H9 (cell line): ENCODE measurements around the gene SMAD3. TPM values are rescaled to one million over a fixed set of nuclear protein-coding genes. Genes with fewer than 3 reads are reported as not detected.

ENCODE experiments used
- DNase-seq: peaks from one replicate; pipeline ENCODE4 v3.0.0-alpha.2; 2017
- H2AFZ ChIP-seq: one replicate; pipeline ENCODE4 v1.6.1; 2013; ENCODE audit warnings: mild to moderate bottlenecking, low read length, control low read depth, moderate library complexity
- H2AK5ac ChIP-seq: 2 replicates; pipeline ENCODE4 v1.6.1; 2013; ENCODE audit warnings: low read length, control low read depth, mixed read lengths; ENCODE audit not compliant: insufficient read length
- H2BK120ac ChIP-seq: one replicate; pipeline ENCODE4 v1.6.1; 2013; ENCODE audit warnings: low read depth, mild to moderate bottlenecking, low read length, control low read depth, inconsistent platforms; ENCODE audit not compliant: poor library complexity, severe bottlenecking
- H2BK12ac ChIP-seq: 2 replicates; pipeline ENCODE4 v1.6.1; 2013; ENCODE audit warnings: low read length, control low read depth, mixed read lengths, low read depth; ENCODE audit not compliant: insufficient read length
- H2BK15ac ChIP-seq: 2 replicates; pipeline ENCODE4 v1.6.1; 2013; ENCODE audit warnings: low read depth, low read length, control low read depth
- H2BK20ac ChIP-seq: one replicate; pipeline ENCODE4 v1.6.1; 2013; ENCODE audit warnings: low read depth, mild to moderate bottlenecking, low read length, control low read depth, inconsistent platforms; ENCODE audit not compliant: poor library complexity, severe bottlenecking
- H2BK5ac ChIP-seq: 2 replicates; pipeline ENCODE4 v1.6.1; 2013; ENCODE audit warnings: low read length, control low read depth, mixed read lengths; ENCODE audit not compliant: insufficient read length
- H3K14ac ChIP-seq: 2 replicates; pipeline ENCODE4 v1.6.1; 2013; ENCODE audit warnings: low read length, control low read depth; ENCODE audit not compliant: insufficient read depth
- H3K18ac ChIP-seq: 2 replicates; pipeline ENCODE4 v1.6.1; 2013; ENCODE audit warnings: low read depth, mild to moderate bottlenecking, mixed read lengths, low read length, control low read depth; ENCODE audit not compliant: insufficient read length
- H3K23ac ChIP-seq: 2 replicates; pipeline ENCODE4 v1.6.1; 2013; ENCODE audit warnings: low read length, control low read depth, mixed read lengths, low read depth; ENCODE audit not compliant: insufficient read length
- H3K23me2 ChIP-seq: 2 replicates; pipeline ENCODE4 v1.6.1; 2013; ENCODE audit warnings: low read depth, mild to moderate bottlenecking, mixed read lengths, low read length, control low read depth; ENCODE audit not compliant: insufficient read length, poor library complexity, severe bottlenecking
- H3K27ac ChIP-seq: 2 replicates; pipeline ENCODE4 v1.5.1; 2013; ENCODE audit warnings: low read length, control low read depth, mixed read lengths, low read depth; ENCODE audit not compliant: insufficient read length
- H3K27me3 ChIP-seq: 2 replicates; pipeline ENCODE4 v1.6.1; 2013; ENCODE audit warnings: low read length, control low read depth, inconsistent platforms; ENCODE audit not compliant: insufficient read depth
- H3K4ac ChIP-seq: 2 replicates; pipeline ENCODE4 v1.6.1; 2013; ENCODE audit warnings: low read depth, mild to moderate bottlenecking, control low read depth, inconsistent platforms, low read length, moderate library complexity
- H3K4me1 ChIP-seq: 2 replicates; pipeline ENCODE4 v1.6.1; 2013; ENCODE audit warnings: low read length, control low read depth, inconsistent platforms; ENCODE audit not compliant: insufficient read depth
- H3K4me2 ChIP-seq: 2 replicates; pipeline ENCODE4 v1.6.1; 2013; ENCODE audit warnings: low read length, control low read depth, mixed read lengths; ENCODE audit not compliant: insufficient read length, insufficient read depth
- H3K56ac ChIP-seq: 2 replicates; pipeline ENCODE4 v1.6.1; 2013; ENCODE audit warnings: low read depth, mild to moderate bottlenecking, mixed read lengths, low read length, control low read depth; ENCODE audit not compliant: insufficient read length
- H3K79me1 ChIP-seq: 2 replicates; pipeline ENCODE4 v1.6.1; 2013; ENCODE audit warnings: low read depth, mild to moderate bottlenecking, moderate library complexity, low read length, control low read depth, inconsistent platforms; ENCODE audit not compliant: insufficient read depth, poor library complexity, severe bottlenecking
- H3K79me2 ChIP-seq: 2 replicates; pipeline ENCODE4 v1.6.1; 2013; ENCODE audit warnings: low read length, control low read depth, inconsistent platforms; ENCODE audit not compliant: insufficient read depth
- H3K9ac ChIP-seq: 2 replicates; pipeline ENCODE4 v1.6.1; 2013; ENCODE audit warnings: low read length, control low read depth, mixed read lengths; ENCODE audit not compliant: insufficient read length; ENCODE audit errors: extremely low read depth
- H3K9me3 ChIP-seq: one replicate; pipeline ENCODE4 v1.6.1; 2013; ENCODE audit warnings: low read depth, low read length, inconsistent platforms; ENCODE audit not compliant: control insufficient read depth
- H3T11ph ChIP-seq: one replicate; pipeline ENCODE4 v1.6.1; 2013; ENCODE audit warnings: mild to moderate bottlenecking, low read length, control low read depth, inconsistent platforms
- H4K20me1 ChIP-seq: one replicate; pipeline ENCODE4 v1.6.1; 2013; ENCODE audit not compliant: control insufficient read depth, insufficient read length, insufficient read depth
- H4K5ac ChIP-seq: 2 replicates; pipeline ENCODE4 v1.6.1; 2013; ENCODE audit warnings: low read depth, mild to moderate bottlenecking, mixed read lengths, low read length, control low read depth; ENCODE audit not compliant: insufficient read length
- H4K8ac ChIP-seq: replicated peaks from 2 replicates; pipeline ENCODE4 v1.6.1; 2013; ENCODE audit warnings: low read length, control low read depth, mixed read lengths, low read depth; ENCODE audit not compliant: insufficient read length
- H4K91ac ChIP-seq: 2 replicates; pipeline ENCODE4 v1.6.1; 2013; ENCODE audit warnings: low read depth, mild to moderate bottlenecking, moderate library complexity, mixed read lengths, low read length, control low read depth; ENCODE audit not compliant: insufficient read length
- H3K27ac Mint-ChIP-seq, 3 experiments: 2 replicates in 2 of 3; 3 replicates in 1 of 3; pipeline ENCODE4 v1.8.0; 2020 to 2021; ENCODE audit warnings: mixed read lengths in 3 of 3, mild to moderate bottlenecking in 1 of 3, moderate library complexity in 1 of 3
- H3K27me3 Mint-ChIP-seq: 2 replicates; pipeline ENCODE4 v1.8.0; 2021; ENCODE audit warnings: low read depth, mild to moderate bottlenecking, moderate library complexity, mixed read lengths
- H3K36me3 Mint-ChIP-seq, 3 experiments: 2 replicates in 2 of 3; 3 replicates in 1 of 3; pipeline ENCODE4 v1.8.0; 2020 to 2021; ENCODE audit warnings: low read depth in 3 of 3, mixed read lengths in 3 of 3; ENCODE audit not compliant: insufficient read depth in 1 of 3
- H3K4me1 Mint-ChIP-seq, 2 experiments: 2 replicates each; pipeline ENCODE4 v1.8.0; 2020; ENCODE audit warnings: mixed read lengths in 2 of 2
- H3K4me3 Mint-ChIP-seq, 2 experiments: 2 replicates in 1 of 2; 3 replicates in 1 of 2; pipeline ENCODE4 v1.8.0; 2020 to 2021; ENCODE audit warnings: mild to moderate bottlenecking in 2 of 2, mixed read lengths in 2 of 2, moderate library complexity in 1 of 2
- H3K9me3 Mint-ChIP-seq, 2 experiments: 2 replicates in 1 of 2; 3 replicates in 1 of 2; pipeline ENCODE4 v1.8.0; 2020; ENCODE audit warnings: mild to moderate bottlenecking in 2 of 2, mixed read lengths in 2 of 2, moderate library complexity in 1 of 2
- CTCF ChIP-seq: fragments of 200-600 bp; sonication (generic); conservative IDR thresholded peaks from 3 replicates; pipeline ENCODE4 v1.8.0; 2021; ENCODE audit warnings: antibody characterized with exemption, mild to moderate bottlenecking
- WGBS: extraction: QIAGEN DNeasy Blood & Tissue Kit; methylation state at CpG from one replicate; pipeline ENCODE4 v1.1.7; 2013; ENCODE audit warnings: missing lambda C conversion rate, low lambda C conversion rate, mixed read lengths; ENCODE audit not compliant: insufficient read length; ENCODE audit errors: extremely low coverage; 5-methylcytosine and 5-hydroxymethylcytosine counted together
- total RNA-seq: library from RNA; stranded (reverse); gene quantifications from 2 replicates; pipeline ENCODE4 v1.2.1, GENCODE V29; 2021

Gene SMAD3
- total RNA-seq, 1 experiment from 2014 or later, result 26.7 TPM

DNA sequence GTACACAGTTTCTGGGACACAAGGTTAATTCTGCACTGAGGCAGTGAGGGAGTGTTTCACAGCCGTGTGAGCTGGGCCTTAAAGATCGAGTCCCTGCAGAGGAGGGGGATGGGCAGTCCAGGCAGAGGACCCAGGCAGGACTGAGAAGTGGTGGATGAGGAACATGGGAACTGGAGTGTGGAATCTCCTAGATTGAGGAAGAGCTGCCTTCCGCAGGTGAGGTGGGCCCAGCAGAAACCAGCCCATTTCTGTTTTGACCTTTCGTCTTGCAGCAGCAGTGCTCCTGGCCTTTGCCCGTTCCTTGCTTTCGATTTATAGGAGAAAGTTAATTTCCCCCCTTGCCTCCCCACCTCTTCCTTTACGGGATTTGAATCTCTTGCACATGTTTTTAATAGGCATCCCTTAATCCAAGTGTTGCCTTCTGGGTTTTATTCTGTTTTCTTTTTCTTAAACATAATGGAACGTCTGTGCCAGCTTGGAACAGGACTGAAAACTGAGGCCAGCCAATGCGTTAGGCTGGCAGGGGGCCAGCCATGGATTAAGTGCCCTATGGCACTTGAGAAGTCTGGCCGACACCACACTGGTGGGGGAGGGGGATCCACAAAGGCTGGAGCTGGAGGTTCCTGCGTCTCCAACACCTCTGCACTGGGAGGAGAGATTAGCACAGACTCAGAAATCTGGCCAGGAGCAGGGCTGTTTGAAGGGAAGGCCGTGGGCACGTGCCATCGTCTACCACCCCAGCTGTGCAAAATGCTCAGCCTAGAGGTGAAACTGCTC lies 111.0 kb downstream of the SMAD3 start:
- no peak overlapping the region for H2BK5ac ChIP-seq
- no peak overlapping the region for H2AK5ac ChIP-seq
- Mint-ChIP-seq H3K36me3 (peaks cover 0 to 32% (median 0%) of the 10 kb centered on the region in 3 experiments; a peak in 6 of 7 replicates), H3K27me3 (no peaks in the 10 kb centered on the region), H3K4me1 (peaks cover 33 to 39% of the 10 kb centered on the region in 2 experiments), H3K4me3 (peak overlapping the region in 1 of 2 experiments; percentile 5; a peak in 1 of 5 replicates), H3K27ac (peak overlapping the region; percentile 16 to 87 (median 25); a peak in 3 of 7 replicates), H3K9me3 (no peaks in the 10 kb centered on the region)
- no peaks in the 10 kb centered on the region for H4K20me1 ChIP-seq
- no peak for DNase-seq
- peaks cover 11% of the 10 kb centered on the region; the same call in 1 of the 2 replicates for H3K4me1 ChIP-seq
- H2BK20ac ChIP-seq, result no peak overlapping the region
- H2BK15ac ChIP-seq, result no peak overlapping the region
- no peak overlapping the region for H4K91ac ChIP-seq
- H3K14ac ChIP-seq, result no peak overlapping the region; the same call in 1 of the 2 replicates
- no peak overlapping the region for H2BK12ac ChIP-seq
- no peak overlapping the region for H3K4ac ChIP-seq
- no peaks in the 10 kb centered on the region for H3K79me2 ChIP-seq
- no peak overlapping the region for H3K27ac ChIP-seq
- H4K5ac ChIP-seq, result no peak overlapping the region
- H3K56ac ChIP-seq, result no peak overlapping the region
- WGBS, result no CpG with 5 or more reads among the region's 14 CpGs
- H3K23ac ChIP-seq, result no peak overlapping the region
- H3K23me2 ChIP-seq, result no peaks in the 10 kb centered on the region
- H2AFZ ChIP-seq, result no peak overlapping the region
- no peak overlapping the region for H3K9ac ChIP-seq
- H3T11ph ChIP-seq, result no peak overlapping the region
- no peak for TF ChIP-seq CTCF
- H4K8ac ChIP-seq, result no peak overlapping the region
- H3K79me1 ChIP-seq, result no peaks in the 10 kb centered on the region
- H3K27me3 ChIP-seq, result no peaks in the 10 kb centered on the region
- H3K9me3 ChIP-seq, result no peaks in the 10 kb centered on the region
- no peak overlapping the region for H3K18ac ChIP-seq
- H2BK120ac ChIP-seq, result no peak overlapping the region
- no peak overlapping the region for H3K4me2 ChIP-seq
